MCF 10A (cell line): Measurements from ENCODE around the gene GRIK2. TPM values are rescaled to one million over a fixed set of nuclear protein-coding genes. Genes with fewer than 3 reads are reported as not detected.

Experiments used
- BruUV-seq: library from RNA; stranded (reverse); fragments of 400-500 nt; replicated peaks from 2 replicates; lab custom pipeline; 2021; lab: Mats Ljungman, UMichigan
- CTCF ChIA-PET: fragments of 300-600 bp; sonication (Branson Sonifier 250); formaldehyde crosslinking; extraction: SDS; loops from one replicate; lab custom pipeline; 2021; ENCODE audit warnings: antibody characterized with exemption, inconsistent platforms; lab: Yijun Ruan, JAX
- POLR2A ChIA-PET: fragments of 300-600, 350-650 bp; sonication (Branson Sonifier 250); formaldehyde crosslinking; extraction: SDS; loops from one replicate; lab custom pipeline; 2020; ENCODE audit warnings: antibody characterized with exemption, inconsistent platforms; lab: Yijun Ruan, JAX
- DNase-seq: peaks from one replicate; pipeline ENCODE4 v3.0.0-alpha.2; 2018; ENCODE audit not compliant: unreplicated experiment
- H3K27ac Mint-ChIP-seq: one replicate; pipeline ENCODE4 v1.8.0; 2022; ENCODE audit warnings: mild to moderate bottlenecking, low read depth, mixed read lengths; ENCODE audit not compliant: unreplicated experiment
- H3K27me3 Mint-ChIP-seq: one replicate; pipeline ENCODE4 v1.8.0; 2022; ENCODE audit warnings: mixed read lengths; ENCODE audit not compliant: insufficient read depth, unreplicated experiment
- H3K36me3 Mint-ChIP-seq: one replicate; pipeline ENCODE4 v1.8.0; 2022; ENCODE audit warnings: mild to moderate bottlenecking, moderate library complexity, mixed read lengths; ENCODE audit not compliant: insufficient read depth, unreplicated experiment
- H3K4me1 Mint-ChIP-seq: one replicate; pipeline ENCODE4 v1.8.0; 2022; ENCODE audit warnings: mixed read lengths; ENCODE audit not compliant: insufficient read depth, unreplicated experiment
- H3K4me3 Mint-ChIP-seq: one replicate; pipeline ENCODE4 v1.8.0; 2022; ENCODE audit warnings: mild to moderate bottlenecking, moderate library complexity, mixed read lengths; ENCODE audit not compliant: unreplicated experiment
- H3K9me3 Mint-ChIP-seq: one replicate; pipeline ENCODE4 v1.8.0; 2022; ENCODE audit warnings: mixed read lengths; ENCODE audit not compliant: unreplicated experiment
- intact Hi-C: fragments of 100-400 bp; cut with micrococcal nuclease; formaldehyde crosslinking; loops from 2 replicates; pipeline ENCODE4 v1.14.1; 2022
- total RNA-seq: library from RNA; stranded (reverse); gene quantifications from 2 replicates; pipeline ENCODE4 v1.2.3, GENCODE V29; 2022
- TF ChIP-seq, protein P1 (sequence below): fragments of 200-600 bp; IDR thresholded peaks from one replicate; pipeline ENCODE4 v1.8.0; 2022; ENCODE audit warnings: antibody characterized with exemption, mild to moderate bottlenecking; ENCODE audit not compliant: unreplicated experiment

GRIK2 gene
- total RNA-seq, 1 experiment from 2014 or later: 0.89 TPM

DNA sequence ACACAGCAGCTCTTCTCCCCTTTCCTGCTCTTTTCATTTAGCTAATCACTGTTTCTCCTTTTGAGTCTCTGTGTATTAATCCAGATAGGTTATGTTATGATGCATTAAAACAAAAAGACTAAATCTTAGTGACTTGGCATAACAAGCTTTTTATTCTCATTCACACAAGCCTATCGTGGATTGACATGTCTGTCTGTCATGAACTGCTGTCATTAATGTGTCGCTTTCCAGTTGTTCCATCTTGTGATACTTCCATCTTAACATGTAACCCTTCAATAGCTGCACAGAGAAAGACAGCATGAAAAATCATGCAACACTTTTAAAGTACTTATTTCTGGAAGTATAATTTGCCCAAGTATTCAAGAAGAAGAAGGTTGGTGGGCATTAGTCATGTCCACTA is 128.7 kb downstream of the GRIK2 start:
- no peaks in the 10 kb centered on the region for H3K36me3 Mint-ChIP-seq
- H3K4me3 Mint-ChIP-seq: no peak overlapping the region
- H3K27me3 Mint-ChIP-seq: no peaks in the 10 kb centered on the region
- no peak for DNase-seq
- CTCF ChIA-PET: interaction anchor here (0.7 kb wide), 1 partner anchor 585 kb away, joined by 4 read pairs; no protein-coding TSS in a partner anchor
- TF ChIP-seq, protein P1, sequence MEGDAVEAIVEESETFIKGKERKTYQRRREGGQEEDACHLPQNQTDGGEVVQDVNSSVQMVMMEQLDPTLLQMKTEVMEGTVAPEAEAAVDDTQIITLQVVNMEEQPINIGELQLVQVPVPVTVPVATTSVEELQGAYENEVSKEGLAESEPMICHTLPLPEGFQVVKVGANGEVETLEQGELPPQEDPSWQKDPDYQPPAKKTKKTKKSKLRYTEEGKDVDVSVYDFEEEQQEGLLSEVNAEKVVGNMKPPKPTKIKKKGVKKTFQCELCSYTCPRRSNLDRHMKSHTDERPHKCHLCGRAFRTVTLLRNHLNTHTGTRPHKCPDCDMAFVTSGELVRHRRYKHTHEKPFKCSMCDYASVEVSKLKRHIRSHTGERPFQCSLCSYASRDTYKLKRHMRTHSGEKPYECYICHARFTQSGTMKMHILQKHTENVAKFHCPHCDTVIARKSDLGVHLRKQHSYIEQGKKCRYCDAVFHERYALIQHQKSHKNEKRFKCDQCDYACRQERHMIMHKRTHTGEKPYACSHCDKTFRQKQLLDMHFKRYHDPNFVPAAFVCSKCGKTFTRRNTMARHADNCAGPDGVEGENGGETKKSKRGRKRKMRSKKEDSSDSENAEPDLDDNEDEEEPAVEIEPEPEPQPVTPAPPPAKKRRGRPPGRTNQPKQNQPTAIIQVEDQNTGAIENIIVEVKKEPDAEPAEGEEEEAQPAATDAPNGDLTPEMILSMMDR: no peak
- BruUV-seq: no TSS peak
- intact Hi-C loops: no loop called here
- POLR2A ChIA-PET: no interaction called here
- H3K9me3 Mint-ChIP-seq: no peaks in the 10 kb centered on the region
- no peaks in the 10 kb centered on the region for H3K4me1 Mint-ChIP-seq
- no peak overlapping the region for H3K27ac Mint-ChIP-seq

DNA sequence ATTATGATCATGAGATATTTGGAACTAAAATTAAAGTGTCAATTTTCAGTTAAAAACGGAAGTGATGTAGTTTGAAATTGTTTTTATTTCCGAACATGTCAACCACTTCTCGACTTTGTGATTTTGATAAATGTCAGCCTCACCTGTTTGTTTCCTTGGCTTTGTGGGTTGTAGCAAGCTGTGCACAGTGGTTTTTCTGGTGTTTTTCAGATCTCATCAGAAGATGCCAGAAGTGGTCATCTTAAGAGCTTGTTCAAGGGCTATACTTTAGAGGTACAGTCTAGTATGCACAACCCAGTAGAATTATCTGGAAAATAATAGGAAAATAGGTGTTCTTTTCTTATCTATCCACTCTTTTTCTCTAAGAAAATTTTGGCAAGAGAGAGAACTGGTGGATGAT is 134.0 kb downstream of the GRIK2 start:
- H3K4me1 Mint-ChIP-seq: no peaks in the 10 kb centered on the region
- BruUV-seq: no TSS peak
- intact Hi-C loops: no loop called here
- POLR2A ChIA-PET: interaction anchor here (0.7 kb wide), 1 partner anchor 1556 kb away, joined by 3 read pairs; no protein-coding TSS in a partner anchor
- TF ChIP-seq, protein P1: no peak
- H3K4me3 Mint-ChIP-seq: no peak overlapping the region
- H3K36me3 Mint-ChIP-seq: no peaks in the 10 kb centered on the region
- CTCF ChIA-PET: interaction anchor here (1.4 kb wide), 1 partner anchor 21 kb away, joined by 3 read pairs; no protein-coding TSS in a partner anchor
- no peaks in the 10 kb centered on the region for H3K27me3 Mint-ChIP-seq
- H3K27ac Mint-ChIP-seq: no peak overlapping the region
- DNase-seq: no peak
- no peaks in the 10 kb centered on the region for H3K9me3 Mint-ChIP-seq

DNA sequence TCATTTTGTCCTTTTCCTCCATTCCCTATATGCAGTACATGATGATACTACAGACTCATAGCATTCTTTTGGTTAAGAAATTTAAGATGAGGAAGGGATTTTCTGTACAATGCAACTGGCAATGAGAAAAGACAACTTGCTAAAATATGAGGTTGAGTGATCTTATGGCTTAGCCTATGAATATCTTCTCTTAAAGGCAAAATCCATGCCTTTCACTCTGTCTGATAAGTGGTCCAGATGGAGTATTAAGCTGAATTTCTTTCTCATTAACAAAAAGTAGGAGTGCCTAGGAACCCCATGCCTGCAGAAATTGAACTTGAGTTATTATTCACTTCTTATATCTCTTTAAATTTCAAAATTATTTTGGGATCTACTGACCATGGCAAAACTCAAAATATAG is 135.3 kb downstream of the GRIK2 start:
- H3K4me3 Mint-ChIP-seq: no peak overlapping the region
- H3K27ac Mint-ChIP-seq: no peak overlapping the region
- intact Hi-C loops: no loop called here
- no peaks in the 10 kb centered on the region for H3K36me3 Mint-ChIP-seq
- no peak for DNase-seq
- TF ChIP-seq, protein P1: no peak
- H3K4me1 Mint-ChIP-seq: no peaks in the 10 kb centered on the region
- CTCF ChIA-PET: no interaction called here
- H3K27me3 Mint-ChIP-seq: no peaks in the 10 kb centered on the region
- no peaks in the 10 kb centered on the region for H3K9me3 Mint-ChIP-seq
- no TSS peak for BruUV-seq
- POLR2A ChIA-PET: no interaction called here

DNA sequence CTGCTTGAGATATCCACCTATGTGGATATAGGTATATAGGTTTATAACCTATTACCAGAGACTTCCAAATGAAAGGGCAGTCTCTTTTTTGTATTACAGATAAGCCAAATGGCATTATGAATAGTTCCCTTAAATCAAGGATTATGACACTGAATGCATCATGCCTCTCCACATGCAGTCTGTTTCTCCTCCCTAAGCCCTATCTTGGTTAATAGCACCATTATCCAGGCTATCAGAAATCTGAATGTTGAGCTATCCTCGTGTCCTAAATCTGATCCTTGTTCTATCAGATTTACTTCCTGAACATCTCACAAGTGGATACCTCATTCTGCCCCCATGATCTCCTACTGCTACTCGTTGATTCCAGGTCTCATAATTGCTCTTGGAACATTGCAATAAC is 138.0 kb downstream of the GRIK2 start:
- BruUV-seq: no TSS peak
- H3K4me1 Mint-ChIP-seq: no peaks in the 10 kb centered on the region
- TF ChIP-seq, protein P1: no peak
- H3K27me3 Mint-ChIP-seq: no peaks in the 10 kb centered on the region
- DNase-seq: no peak
- no peak overlapping the region for H3K4me3 Mint-ChIP-seq
- CTCF ChIA-PET: no interaction called here
- POLR2A ChIA-PET: no interaction called here
- H3K27ac Mint-ChIP-seq: no peak overlapping the region
- H3K9me3 Mint-ChIP-seq: no peaks in the 10 kb centered on the region
- no peaks in the 10 kb centered on the region for H3K36me3 Mint-ChIP-seq
- intact Hi-C loops: no loop called here
